AG20443 (cell line): ENCODE results near the gene TNNT3.

Experiments used
- DNase-seq: peaks from one replicate; pipeline ENCODE4 v3.0.0; 2012; ENCODE audit warnings: low spot score, mixed read lengths

Gene TNNT3

GRCh38 chr11:1923201-1923956 lies 3.9 kb downstream of the TNNT3 start:
- DNase-seq: no peak

GRCh38 chr11:1924181-1924580 lies 4.7 kb downstream of the TNNT3 start:
- DNase-seq: no peak

GRCh38 chr11:1924646-1925372 lies 5.3 kb downstream of the TNNT3 start:
- DNase-seq: peak; percentile 7

GRCh38 chr11:1925373-1926155 lies 6.1 kb downstream of the TNNT3 start:
- DNase-seq: no peak

GRCh38 chr11:1926156-1927025 lies 6.9 kb downstream of the TNNT3 start:
- peak; percentile 7 for DNase-seq

GRCh38 chr11:1927026-1927847 lies 7.7 kb downstream of the TNNT3 start:
- peak; percentile 6 for DNase-seq

- DNase-seq: peak; percentile 8
Measured at GRCh38 chr11:1927848-1928469, 8.5 kb downstream of the TNNT3 start.

GRCh38 chr11:1928470-1928890 lies 9.0 kb downstream of the TNNT3 start:
- DNase-seq: peak; percentile 10

- no peak for DNase-seq
Measured at GRCh38 chr11:1928891-1929541, 9.5 kb downstream of the TNNT3 start.

GRCh38 chr11:1929621-1930461 lies 10.3 kb downstream of the TNNT3 start:
- no peak for DNase-seq

GRCh38 chr11:1930462-1930830 lies 10.9 kb downstream of the TNNT3 start:
- no peak for DNase-seq

- peak; percentile 24 for DNase-seq
Measured at GRCh38 chr11:1931341-1932104, 12.0 kb downstream of the TNNT3 start.

GRCh38 chr11:1932105-1932480 lies 12.6 kb downstream of the TNNT3 start:
- peak; percentile 10 for DNase-seq

GRCh38 chr11:1932681-1933080 lies 13.2 kb downstream of the TNNT3 start:
- DNase-seq: no peak

- no peak for DNase-seq
Measured at GRCh38 chr11:1933416-1934334, 14.2 kb downstream of the TNNT3 start.

GRCh38 chr11:1934335-1935155 lies 15.0 kb downstream of the TNNT3 start:
- DNase-seq: peak; percentile 9
